GM12878 (cell line): ENCODE measurements around the gene FKBP2. TPM values are rescaled to one million over a fixed set of nuclear protein-coding genes. Genes with fewer than 3 reads are reported as not detected.

Experiments used
- ATAC-seq: fragments of 200-7000 bp; cut with Tn5 transposase; 3 replicates; pipeline ENCODE4 v1.9.1; 2020; ENCODE audit warnings: mild to moderate bottlenecking, moderate library complexity
- BruUV-seq: library from RNA; stranded (reverse); fragments of 400-500 nt; replicated peaks from 2 replicates; lab custom pipeline; 2021; lab: Mats Ljungman, UMichigan
- CTCF ChIA-PET: fragments of 300-600 bp; sonication (Branson Sonifier 250); formaldehyde crosslinking; extraction: SDS; loops from one replicate; lab custom pipeline; 2021; ENCODE audit warnings: inconsistent platforms; lab: Yijun Ruan, JAX
- POLR2A ChIA-PET: fragments of 350-600 bp; formaldehyde crosslinking; extraction: SDS; loops from one replicate; lab custom pipeline; 2021; ENCODE audit warnings: inconsistent platforms; lab: Charles Lee
- RAD21 ChIA-PET: fragments of 300-600 bp; sonication (Branson Sonifier 250); formaldehyde crosslinking; loops from one replicate; lab custom pipeline; 2023; ENCODE audit warnings: antibody characterized with exemption; ENCODE audit not compliant: unreplicated experiment; lab: Charles Lee
- SMC1A ChIA-PET: fragments of 300-600 bp; sonication (Branson Sonifier 250); formaldehyde crosslinking; loops from one replicate; lab custom pipeline; 2023; ENCODE audit not compliant: unreplicated experiment, uncharacterized antibody; lab: Charles Lee
- DNase-seq: peaks from one replicate; pipeline ENCODE4 v3.0.0-alpha.2; 2011; ENCODE audit warnings: low read depth, low spot score
- FAIRE-seq: peaks from 3 replicates; lab custom pipeline; 2011; peaks lifted over from hg19 to GRCh38; lab: Jason Lieb, UNC
- H2AFZ ChIP-seq: 2 replicates; pipeline ENCODE4 v1.6.0; 2011; ENCODE audit warnings: low read depth, low read length, control low read depth; ENCODE audit not compliant: control insufficient read depth
- H3K27ac ChIP-seq: 2 replicates; pipeline ENCODE4 v1.5.1; 2011; ENCODE audit warnings: control low read depth; ENCODE audit not compliant: control insufficient read depth, insufficient read depth
- H3K27me3 ChIP-seq, 2 experiments: replicated peaks in 1 of 2; 2 replicates each; pipeline versions ENCODE4 v1.6.0 to v1.6.1; 2011; ENCODE audit warnings: low read length in 1 of 2; ENCODE audit not compliant: control insufficient read depth in 2 of 2, insufficient read depth in 2 of 2
- H3K36me3 ChIP-seq, 2 experiments: 2 replicates each; pipeline ENCODE4 v1.5.1; 2011; ENCODE audit warnings: low read length in 1 of 2; ENCODE audit not compliant: control insufficient read depth in 2 of 2, insufficient read depth in 2 of 2
- H3K4me1 ChIP-seq: 2 replicates; pipeline ENCODE4 v1.6.1; 2011; ENCODE audit warnings: mild to moderate bottlenecking, low read length, moderate library complexity, mixed read lengths; ENCODE audit not compliant: control insufficient read depth, insufficient read depth
- H3K4me2 ChIP-seq: 2 replicates; pipeline ENCODE4 v1.6.0; 2011; ENCODE audit warnings: control low read depth; ENCODE audit not compliant: control insufficient read depth, insufficient read depth
- H3K4me3 ChIP-seq: fragments of 200-600 bp; sonication (generic); 2 replicates; pipeline ENCODE4 v1.5.1; 2016
- H3K79me2 ChIP-seq: 2 replicates; pipeline ENCODE4 v1.6.0; 2011; ENCODE audit warnings: low read length; ENCODE audit not compliant: control insufficient read depth, insufficient read depth
- H3K9ac ChIP-seq: 2 replicates; pipeline ENCODE4 v1.8.0; 2011; ENCODE audit warnings: low read length, control low read depth, mixed read lengths; ENCODE audit not compliant: control insufficient read depth, insufficient read depth
- H3K9me3 ChIP-seq: replicated peaks from 3 replicates; pipeline ENCODE4 v1.5.1; 2011; ENCODE audit warnings: mild to moderate bottlenecking, low read length; ENCODE audit not compliant: control insufficient read depth, insufficient read depth
- H4K20me1 ChIP-seq: 2 replicates; pipeline ENCODE4 v1.6.0; 2011; ENCODE audit not compliant: control insufficient read depth, insufficient read depth
- ESRRA ChIP-seq: IDR thresholded peaks from 2 replicates; pipeline ENCODE4 v1.6.1; 2012; ENCODE audit warnings: mild to moderate bottlenecking, low read length, improper control_type of control experiment
- KAT2A ChIP-seq: conservative IDR thresholded peaks from 2 replicates; pipeline ENCODE4 v1.6.1; 2011; ENCODE audit warnings: low read depth, low read length; ENCODE audit not compliant: control insufficient read depth
- KDM1A ChIP-seq: fragments of 200-600 bp; sonication (generic); IDR thresholded peaks from 2 replicates; pipeline ENCODE4 v1.6.1; 2016; ENCODE audit warnings: borderline replicate concordance
- POLR2AphosphoS5 ChIP-seq: IDR thresholded peaks from 2 replicates; pipeline ENCODE4 v1.6.1; 2011; ENCODE audit warnings: mild to moderate bottlenecking, low read length, inconsistent platforms
- WGBS: methylation state at CpG from one replicate; pipeline ENCODE4 v1.1.6; 2016; ENCODE audit warnings: low lambda C conversion rate; ENCODE audit not compliant: insufficient replicate concordance, insufficient coverage; ENCODE audit errors: missing lambda C conversion rate; 5-methylcytosine and 5-hydroxymethylcytosine counted together
- in situ Hi-C: fragments of 300-500 bp; cut with MboI; formaldehyde crosslinking; loops from 9 replicates; pipeline ENCODE4 v1.14.3; 2018; ENCODE audit warnings: mixed read lengths
- intact Hi-C: fragments of 100-400 bp; cut with micrococcal nuclease; formaldehyde crosslinking; loops from one replicate; pipeline ENCODE4 v1.14.2; 2022; ENCODE audit not compliant: unreplicated experiment
- polyA plus RNA-seq, 11 experiments: library from polyadenylated mRNA; depleted of rRNA in 4 of 11; unstranded in 6 of 11; stranded (reverse) in 5 of 11; fragments of >200 nt; fragmentation: Nextera tagmentation in 4 of 11; fragmentation: Illumina TruSeq in 1 of 11; extraction: Ambion mirVana in 4 of 11; extraction: Trizol in 1 of 11; gene quantifications; 1 replicate in 1 of 11; 2 replicates in 10 of 11; pipeline versions ENCODE4 v1.2.1 to v1.2.3, GENCODE V29; 2011 to 2016; ENCODE audit warnings: inconsistent platforms in 2 of 11, missing spikeins in 2 of 11, low read depth in 1 of 11
- total RNA-seq, 4 experiments: library from RNA; depleted of rRNA in 3 of 4; stranded (reverse); fragments of >200 nt in 3 of 4; fragmentation: Illumina TruSeq in 1 of 4; extraction: Trizol in 1 of 4; gene quantifications; 2 replicates each; pipeline versions ENCODE4 v1.2.1 to v1.2.3, GENCODE V29; 2013 to 2021
- TF ChIP-seq, protein P1 (sequence below): IDR thresholded peaks from 2 replicates; pipeline ENCODE4 v1.6.1; 2012; ENCODE audit warnings: low read depth, low read length, improper control_type of control experiment

The FKBP2 gene
- total and polyA plus RNA-seq, 10 of the 15 experiments (the other 5 are each of a cell fraction or from before 2014, with no cell fraction given) = 1.8 to 99.7 (median 39.5) TPM

DNA sequence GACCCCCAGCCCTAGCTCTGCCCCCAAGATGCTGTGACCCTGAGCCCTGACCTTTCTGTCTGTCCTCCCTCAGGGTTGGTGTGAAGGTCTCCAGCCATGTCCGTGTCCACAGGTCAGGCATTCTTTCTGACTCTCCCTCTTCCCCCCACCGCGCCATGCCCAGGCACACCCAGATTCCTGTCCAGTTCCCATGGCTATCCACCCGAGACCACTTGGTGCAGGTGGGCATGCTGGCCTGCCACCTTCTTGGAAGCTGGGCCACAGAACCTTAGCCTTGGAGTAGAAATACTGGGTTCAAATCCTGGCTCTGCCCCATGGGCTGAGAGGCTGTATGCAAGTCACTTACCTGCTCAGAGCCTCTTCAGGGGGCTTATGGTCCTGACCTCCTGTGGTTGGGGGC is 8.1 kb downstream of the FKBP2 start:
- Histone ChIP-seq H3K27me3 (no peaks in the 10 kb centered on the region), H4K20me1 (no peaks in the 10 kb centered on the region), H2AFZ (no peak overlapping the region), H3K9ac (no peak overlapping the region), H3K27ac (no peak overlapping the region), H3K4me2 (no peak overlapping the region), H3K36me3 (peaks cover 0 to 5% of the 10 kb centered on the region in 2 experiments; a peak in 2 of 4 replicates), H3K79me2 (peaks cover 21% of the 10 kb centered on the region), H3K9me3 (no peaks in the 10 kb centered on the region), H3K4me3 (no peak overlapping the region), H3K4me1 (peaks cover 10% of the 10 kb centered on the region)
- in situ Hi-C loops (loop anchor here (25.0 kb wide), 1 partner anchor 1613 kb away; the partner anchor contains the start of genes CFL1, EFEMP2 and MUS81), intact Hi-C loops (no loop called here)
- ChIA-PET SMC1A (no interaction called here), CTCF (interaction anchor here (0.8 to 4.8 kb wide), 5 partner anchors 8 to 106 kb away, joined by 3 to 64 read pairs (median 31); partner anchors contain the start of genes CATSPERZ, FERMT3 and FKBP2), RAD21 (interaction anchor here (1.9 to 8.6 kb wide), 2 partner anchors 43 to 52 kb away, joined by 7 to 104 read pairs; partner anchors contain the start of genes CATSPERZ and FERMT3), POLR2A (interaction anchor here (1.6 to 1.8 kb wide), 2 partner anchors 8 to 10 kb away, joined by 7 to 9 read pairs; partner anchors contain the start of gene FKBP2)
- no peak for ATAC-seq
- no peak for DNase-seq
- no peak for TF ChIP-seq KAT2A
- TF ChIP-seq POLR2AphosphoS5 = no peak
- TF ChIP-seq KDM1A = no peak
- TF ChIP-seq ESRRA = no peak
- TF ChIP-seq, protein P1, sequence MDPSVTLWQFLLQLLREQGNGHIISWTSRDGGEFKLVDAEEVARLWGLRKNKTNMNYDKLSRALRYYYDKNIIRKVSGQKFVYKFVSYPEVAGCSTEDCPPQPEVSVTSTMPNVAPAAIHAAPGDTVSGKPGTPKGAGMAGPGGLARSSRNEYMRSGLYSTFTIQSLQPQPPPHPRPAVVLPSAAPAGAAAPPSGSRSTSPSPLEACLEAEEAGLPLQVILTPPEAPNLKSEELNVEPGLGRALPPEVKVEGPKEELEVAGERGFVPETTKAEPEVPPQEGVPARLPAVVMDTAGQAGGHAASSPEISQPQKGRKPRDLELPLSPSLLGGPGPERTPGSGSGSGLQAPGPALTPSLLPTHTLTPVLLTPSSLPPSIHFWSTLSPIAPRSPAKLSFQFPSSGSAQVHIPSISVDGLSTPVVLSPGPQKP = no peak
- WGBS = 67% methylated on average over 4 of the region's 4 CpGs
- BruUV-seq = no TSS peak
- no peak for FAIRE-seq
